H9 (cell line): ENCODE data around the gene PHETA1. TPM values are rescaled to one million over a fixed set of nuclear protein-coding genes. Genes with fewer than 3 reads are reported as not detected.

ENCODE experiments used
- DNase-seq: peaks from one replicate; pipeline ENCODE4 v3.0.0-alpha.2; 2017
- H2AFZ ChIP-seq: one replicate; pipeline ENCODE4 v1.6.1; 2013; ENCODE audit warnings: mild to moderate bottlenecking, low read length, control low read depth, moderate library complexity
- H2AK5ac ChIP-seq: 2 replicates; pipeline ENCODE4 v1.6.1; 2013; ENCODE audit warnings: low read length, control low read depth, mixed read lengths; ENCODE audit not compliant: insufficient read length
- H2BK120ac ChIP-seq: one replicate; pipeline ENCODE4 v1.6.1; 2013; ENCODE audit warnings: low read depth, mild to moderate bottlenecking, low read length, control low read depth, inconsistent platforms; ENCODE audit not compliant: poor library complexity, severe bottlenecking
- H2BK12ac ChIP-seq: 2 replicates; pipeline ENCODE4 v1.6.1; 2013; ENCODE audit warnings: low read length, control low read depth, mixed read lengths, low read depth; ENCODE audit not compliant: insufficient read length
- H2BK15ac ChIP-seq: 2 replicates; pipeline ENCODE4 v1.6.1; 2013; ENCODE audit warnings: low read depth, low read length, control low read depth
- H2BK20ac ChIP-seq: one replicate; pipeline ENCODE4 v1.6.1; 2013; ENCODE audit warnings: low read depth, mild to moderate bottlenecking, low read length, control low read depth, inconsistent platforms; ENCODE audit not compliant: poor library complexity, severe bottlenecking
- H2BK5ac ChIP-seq: 2 replicates; pipeline ENCODE4 v1.6.1; 2013; ENCODE audit warnings: low read length, control low read depth, mixed read lengths; ENCODE audit not compliant: insufficient read length
- H3K14ac ChIP-seq: 2 replicates; pipeline ENCODE4 v1.6.1; 2013; ENCODE audit warnings: low read length, control low read depth; ENCODE audit not compliant: insufficient read depth
- H3K18ac ChIP-seq: 2 replicates; pipeline ENCODE4 v1.6.1; 2013; ENCODE audit warnings: low read depth, mild to moderate bottlenecking, mixed read lengths, low read length, control low read depth; ENCODE audit not compliant: insufficient read length
- H3K23ac ChIP-seq: 2 replicates; pipeline ENCODE4 v1.6.1; 2013; ENCODE audit warnings: low read length, control low read depth, mixed read lengths, low read depth; ENCODE audit not compliant: insufficient read length
- H3K23me2 ChIP-seq: 2 replicates; pipeline ENCODE4 v1.6.1; 2013; ENCODE audit warnings: low read depth, mild to moderate bottlenecking, mixed read lengths, low read length, control low read depth; ENCODE audit not compliant: insufficient read length, poor library complexity, severe bottlenecking
- H3K27ac ChIP-seq: 2 replicates; pipeline ENCODE4 v1.5.1; 2013; ENCODE audit warnings: low read length, control low read depth, mixed read lengths, low read depth; ENCODE audit not compliant: insufficient read length
- H3K27me3 ChIP-seq: 2 replicates; pipeline ENCODE4 v1.6.1; 2013; ENCODE audit warnings: low read length, control low read depth, inconsistent platforms; ENCODE audit not compliant: insufficient read depth
- H3K4ac ChIP-seq: 2 replicates; pipeline ENCODE4 v1.6.1; 2013; ENCODE audit warnings: low read depth, mild to moderate bottlenecking, control low read depth, inconsistent platforms, low read length, moderate library complexity
- H3K4me1 ChIP-seq: 2 replicates; pipeline ENCODE4 v1.6.1; 2013; ENCODE audit warnings: low read length, control low read depth, inconsistent platforms; ENCODE audit not compliant: insufficient read depth
- H3K4me2 ChIP-seq: 2 replicates; pipeline ENCODE4 v1.6.1; 2013; ENCODE audit warnings: low read length, control low read depth, mixed read lengths; ENCODE audit not compliant: insufficient read length, insufficient read depth
- H3K56ac ChIP-seq: 2 replicates; pipeline ENCODE4 v1.6.1; 2013; ENCODE audit warnings: low read depth, mild to moderate bottlenecking, mixed read lengths, low read length, control low read depth; ENCODE audit not compliant: insufficient read length
- H3K79me1 ChIP-seq: 2 replicates; pipeline ENCODE4 v1.6.1; 2013; ENCODE audit warnings: low read depth, mild to moderate bottlenecking, moderate library complexity, low read length, control low read depth, inconsistent platforms; ENCODE audit not compliant: insufficient read depth, poor library complexity, severe bottlenecking
- H3K79me2 ChIP-seq: 2 replicates; pipeline ENCODE4 v1.6.1; 2013; ENCODE audit warnings: low read length, control low read depth, inconsistent platforms; ENCODE audit not compliant: insufficient read depth
- H3K9ac ChIP-seq: 2 replicates; pipeline ENCODE4 v1.6.1; 2013; ENCODE audit warnings: low read length, control low read depth, mixed read lengths; ENCODE audit not compliant: insufficient read length; ENCODE audit errors: extremely low read depth
- H3K9me3 ChIP-seq: one replicate; pipeline ENCODE4 v1.6.1; 2013; ENCODE audit warnings: low read depth, low read length, inconsistent platforms; ENCODE audit not compliant: control insufficient read depth
- H3T11ph ChIP-seq: one replicate; pipeline ENCODE4 v1.6.1; 2013; ENCODE audit warnings: mild to moderate bottlenecking, low read length, control low read depth, inconsistent platforms
- H4K20me1 ChIP-seq: one replicate; pipeline ENCODE4 v1.6.1; 2013; ENCODE audit not compliant: control insufficient read depth, insufficient read length, insufficient read depth
- H4K5ac ChIP-seq: 2 replicates; pipeline ENCODE4 v1.6.1; 2013; ENCODE audit warnings: low read depth, mild to moderate bottlenecking, mixed read lengths, low read length, control low read depth; ENCODE audit not compliant: insufficient read length
- H4K8ac ChIP-seq: replicated peaks from 2 replicates; pipeline ENCODE4 v1.6.1; 2013; ENCODE audit warnings: low read length, control low read depth, mixed read lengths, low read depth; ENCODE audit not compliant: insufficient read length
- H4K91ac ChIP-seq: 2 replicates; pipeline ENCODE4 v1.6.1; 2013; ENCODE audit warnings: low read depth, mild to moderate bottlenecking, moderate library complexity, mixed read lengths, low read length, control low read depth; ENCODE audit not compliant: insufficient read length
- H3K27ac Mint-ChIP-seq, 3 experiments: 2 replicates in 2 of 3; 3 replicates in 1 of 3; pipeline ENCODE4 v1.8.0; 2020 to 2021; ENCODE audit warnings: mixed read lengths in 3 of 3, mild to moderate bottlenecking in 1 of 3, moderate library complexity in 1 of 3
- H3K27me3 Mint-ChIP-seq: 2 replicates; pipeline ENCODE4 v1.8.0; 2021; ENCODE audit warnings: low read depth, mild to moderate bottlenecking, moderate library complexity, mixed read lengths
- H3K36me3 Mint-ChIP-seq, 3 experiments: 2 replicates in 2 of 3; 3 replicates in 1 of 3; pipeline ENCODE4 v1.8.0; 2020 to 2021; ENCODE audit warnings: low read depth in 3 of 3, mixed read lengths in 3 of 3; ENCODE audit not compliant: insufficient read depth in 1 of 3
- H3K4me1 Mint-ChIP-seq, 2 experiments: 2 replicates each; pipeline ENCODE4 v1.8.0; 2020; ENCODE audit warnings: mixed read lengths in 2 of 2
- H3K4me3 Mint-ChIP-seq, 2 experiments: 2 replicates in 1 of 2; 3 replicates in 1 of 2; pipeline ENCODE4 v1.8.0; 2020 to 2021; ENCODE audit warnings: mild to moderate bottlenecking in 2 of 2, mixed read lengths in 2 of 2, moderate library complexity in 1 of 2
- H3K9me3 Mint-ChIP-seq, 2 experiments: 2 replicates in 1 of 2; 3 replicates in 1 of 2; pipeline ENCODE4 v1.8.0; 2020; ENCODE audit warnings: mild to moderate bottlenecking in 2 of 2, mixed read lengths in 2 of 2, moderate library complexity in 1 of 2
- CTCF ChIP-seq: fragments of 200-600 bp; sonication (generic); conservative IDR thresholded peaks from 3 replicates; pipeline ENCODE4 v1.8.0; 2021; ENCODE audit warnings: antibody characterized with exemption, mild to moderate bottlenecking
- WGBS: extraction: QIAGEN DNeasy Blood & Tissue Kit; methylation state at CpG from one replicate; pipeline ENCODE4 v1.1.7; 2013; ENCODE audit warnings: missing lambda C conversion rate, low lambda C conversion rate, mixed read lengths; ENCODE audit not compliant: insufficient read length; ENCODE audit errors: extremely low coverage; 5-methylcytosine and 5-hydroxymethylcytosine counted together
- total RNA-seq: library from RNA; stranded (reverse); gene quantifications from 2 replicates; pipeline ENCODE4 v1.2.1, GENCODE V29; 2021

PHETA1 gene
- total RNA-seq, 1 experiment from 2014 or later: 13.1 TPM

GRCh38 chr12:111312016-111312415 lies 56.9 kb downstream of the PHETA1 start:
- no peaks in the 10 kb centered on the region; the same call in 1 of the 2 replicates for H3K27me3 Mint-ChIP-seq
- Histone ChIP-seq H3K9ac (no peak overlapping the region), H3K14ac (no peak overlapping the region), H3K4me2 (no peak overlapping the region), H3K18ac (no peak overlapping the region), H3K23me2 (no peaks in the 10 kb centered on the region), H2BK5ac (no peak overlapping the region), H2BK120ac (no peak overlapping the region), H3K9me3 (no peaks in the 10 kb centered on the region), H4K91ac (no peak overlapping the region), H3K79me2 (no peaks in the 10 kb centered on the region), H3K4me1 (no peaks in the 10 kb centered on the region), H2AFZ (no peak overlapping the region), H3K27ac (no peak overlapping the region), H4K20me1 (no peaks in the 10 kb centered on the region), H4K8ac (no peak overlapping the region), H3K56ac (no peak overlapping the region), H2BK15ac (no peak overlapping the region), H2AK5ac (no peak overlapping the region), H3T11ph (no peak overlapping the region), H3K4ac (no peak overlapping the region), H2BK12ac (no peak overlapping the region), H2BK20ac (no peak overlapping the region), H3K27me3 (no peaks in the 10 kb centered on the region), H3K79me1 (no peaks in the 10 kb centered on the region), H3K23ac (no peak overlapping the region), H4K5ac (no peak overlapping the region)
- H3K9me3 Mint-ChIP-seq: no peaks in the 10 kb centered on the region
- H3K36me3 Mint-ChIP-seq: peaks cover 2 to 14% (median 4%) of the 10 kb centered on the region in 3 experiments; a peak in 4 of 7 replicates
- WGBS: no CpG with 5 or more reads among the region's 13 CpGs
- no peak for DNase-seq
- H3K27ac Mint-ChIP-seq: no peak overlapping the region
- TF ChIP-seq CTCF: no peak
- peaks cover 5 to 12% of the 10 kb centered on the region in 2 experiments for H3K4me1 Mint-ChIP-seq
- H3K4me3 Mint-ChIP-seq: no peak overlapping the region
